GM12874 (cell line): Measurements from ENCODE around the gene IGFBP2.

ENCODE experiments used
- TF ChIP-seq, protein P1 (sequence below): IDR thresholded peaks from 2 replicates; pipeline ENCODE4 v1.5.1; 2011; ENCODE audit warnings: low read depth, mild to moderate bottlenecking, control low read depth, low read length, moderate library complexity; ENCODE audit not compliant: insufficient read depth

Gene IGFBP2

DNA sequence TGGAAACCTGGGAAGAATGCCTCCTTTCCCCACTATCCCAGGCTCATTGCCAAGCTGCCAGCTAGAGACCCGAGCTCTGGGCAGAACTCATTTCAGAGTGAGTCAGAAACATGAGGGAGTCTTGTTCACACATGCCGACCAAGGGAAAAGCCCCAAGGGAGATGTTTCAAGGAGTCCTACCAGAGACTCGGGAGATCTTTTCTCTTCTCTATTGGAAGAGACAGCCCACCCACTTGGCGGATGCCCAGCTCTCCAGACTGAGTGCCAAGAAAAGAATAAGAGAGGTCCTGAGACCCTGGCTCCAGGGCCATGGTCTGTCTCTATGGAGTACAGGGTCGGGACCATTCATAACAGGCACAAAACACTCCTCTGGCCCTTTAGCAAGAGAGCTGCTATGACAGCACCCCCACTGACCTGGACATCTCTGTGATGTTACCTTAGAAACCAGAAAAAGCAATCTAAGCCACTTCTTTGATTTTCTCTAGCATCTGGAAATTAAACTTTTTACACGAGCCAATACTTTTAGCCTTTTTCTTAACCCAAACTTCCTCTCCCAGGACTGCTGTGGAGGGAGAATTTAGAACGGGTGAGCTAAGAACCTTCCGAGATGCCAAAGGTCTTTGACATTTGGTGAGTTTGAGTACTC is 80.6 kb downstream of the IGFBP2 start:
- TF ChIP-seq, protein P1, sequence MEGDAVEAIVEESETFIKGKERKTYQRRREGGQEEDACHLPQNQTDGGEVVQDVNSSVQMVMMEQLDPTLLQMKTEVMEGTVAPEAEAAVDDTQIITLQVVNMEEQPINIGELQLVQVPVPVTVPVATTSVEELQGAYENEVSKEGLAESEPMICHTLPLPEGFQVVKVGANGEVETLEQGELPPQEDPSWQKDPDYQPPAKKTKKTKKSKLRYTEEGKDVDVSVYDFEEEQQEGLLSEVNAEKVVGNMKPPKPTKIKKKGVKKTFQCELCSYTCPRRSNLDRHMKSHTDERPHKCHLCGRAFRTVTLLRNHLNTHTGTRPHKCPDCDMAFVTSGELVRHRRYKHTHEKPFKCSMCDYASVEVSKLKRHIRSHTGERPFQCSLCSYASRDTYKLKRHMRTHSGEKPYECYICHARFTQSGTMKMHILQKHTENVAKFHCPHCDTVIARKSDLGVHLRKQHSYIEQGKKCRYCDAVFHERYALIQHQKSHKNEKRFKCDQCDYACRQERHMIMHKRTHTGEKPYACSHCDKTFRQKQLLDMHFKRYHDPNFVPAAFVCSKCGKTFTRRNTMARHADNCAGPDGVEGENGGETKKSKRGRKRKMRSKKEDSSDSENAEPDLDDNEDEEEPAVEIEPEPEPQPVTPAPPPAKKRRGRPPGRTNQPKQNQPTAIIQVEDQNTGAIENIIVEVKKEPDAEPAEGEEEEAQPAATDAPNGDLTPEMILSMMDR, result no peak
